HCT116 (cell line): ENCODE data around the gene GBF1. TPM values are rescaled to one million over a fixed set of nuclear protein-coding genes. Genes with fewer than 3 reads are reported as not detected.
A peak's percentile ranks its signal among the peaks of the same experiment; 100 is the strongest.

ENCODE experiments used
- ATAC-seq: fragments of 200-7000 bp; cut with Tn5 transposase; 2 replicates; pipeline ENCODE4 v1.9.1; 2020; ENCODE audit warnings: mild to moderate bottlenecking, moderate library complexity
- BruUV-seq: library from RNA; stranded (reverse); fragments of 400-500 nt; replicated peaks from 2 replicates; lab custom pipeline; 2021; lab: Mats Ljungman, UMichigan
- CTCF ChIA-PET: fragments of 300-600 bp; sonication (Branson Sonifier 250); formaldehyde crosslinking; loops from one replicate; lab custom pipeline; 2021; ENCODE audit warnings: antibody characterized with exemption; lab: Charles Lee
- POLR2A ChIA-PET: fragments of 300-600, 350-600 bp; sonication (Branson Sonifier 250); formaldehyde crosslinking; loops from one replicate; lab custom pipeline; 2021; ENCODE audit warnings: antibody characterized with exemption; lab: Charles Lee
- RAD21 ChIA-PET, 2 experiments: fragments of 300-600 bp; sonication (Branson Sonifier 250); formaldehyde crosslinking; loops; one replicate each; lab custom pipeline; 2023; ENCODE audit warnings: low total read pairs in 2 of 2; ENCODE audit not compliant: uncharacterized antibody in 2 of 2, unreplicated experiment in 2 of 2, low non-redundant PET in 1 of 2; lab: Charles Lee
- DNase-seq: peaks from one replicate; pipeline ENCODE4 v3.0.0-alpha.2; 2010; ENCODE audit warnings: low read depth, low spot score
- H2AFZ ChIP-seq: fragments of 200-600 bp; shearing (Covaris generic), sonication (generic); 2 replicates; pipeline ENCODE4 v1.6.1; 2017; ENCODE audit warnings: low read depth, mixed run types, mixed read lengths, antibody characterized with exemption, low read length; ENCODE audit not compliant: poor library complexity, severe bottlenecking
- H3K27ac ChIP-seq: 2 replicates; pipeline ENCODE4 v1.5.1; 2012; ENCODE audit warnings: low read depth, low read length
- H3K27me3 ChIP-seq: fragments of 200-600 bp; sonication (generic); 2 replicates; pipeline ENCODE4 v1.6.1; 2016; ENCODE audit warnings: mixed run types, low read length, mixed read lengths; ENCODE audit not compliant: insufficient read depth
- H3K36me3 ChIP-seq, 2 experiments: fragments of 200-500 bp in 1 of 2; fragments of 200-600 bp in 1 of 2; sonication (Bioruptor generic) in 1 of 2; sonication (generic) in 1 of 2; 2 replicates each; pipeline versions ENCODE4 v1.5.1 to v1.6.1; 2014 to 2016; ENCODE audit warnings: low read length in 2 of 2, inconsistent platforms in 1 of 2, mixed read lengths in 1 of 2, mixed run types in 1 of 2; ENCODE audit not compliant: insufficient read depth in 2 of 2, control insufficient read depth in 1 of 2
- H3K4me1 ChIP-seq, 2 experiments: fragments of 200-600 bp in 1 of 2; sonication (generic) in 1 of 2; 2 replicates each; pipeline versions ENCODE4 v1.5.1 to v1.6.1; 2012 to 2017; ENCODE audit warnings: low read length in 2 of 2, inconsistent platforms in 1 of 2, mild to moderate bottlenecking in 1 of 2, mixed read lengths in 1 of 2, mixed run types in 1 of 2, moderate library complexity in 1 of 2; ENCODE audit not compliant: insufficient read depth in 2 of 2, control insufficient read depth in 1 of 2
- H3K4me2 ChIP-seq: fragments of 200-600 bp; sonication (generic); 2 replicates; pipeline ENCODE4 v1.6.1; 2017; ENCODE audit warnings: mixed run types, low read length, mixed read lengths
- H3K4me3 ChIP-seq, 2 experiments: fragments of 200-600 bp in 1 of 2; sonication (generic) in 1 of 2; replicated peaks in 1 of 2; 2 replicates each; pipeline ENCODE4 v1.5.1; 2011 to 2016; ENCODE audit warnings: low read length in 2 of 2, control low read depth in 1 of 2, low read depth in 1 of 2, mild to moderate bottlenecking in 1 of 2, mixed read lengths in 1 of 2, mixed run types in 1 of 2
- H3K79me2 ChIP-seq: fragments of 200-600 bp; sonication (generic); 2 replicates; pipeline ENCODE4 v1.6.1; 2017; ENCODE audit warnings: mild to moderate bottlenecking, mixed run types, low read length, moderate library complexity, mixed read lengths; ENCODE audit not compliant: insufficient read depth
- H3K9ac ChIP-seq: fragments of 200-600 bp; sonication (generic); 2 replicates; pipeline ENCODE4 v1.6.1; 2016; ENCODE audit warnings: low read length, mixed read lengths
- H3K9me2 ChIP-seq: fragments of 200-600 bp; sonication (generic), shearing (Covaris generic); 2 replicates; pipeline ENCODE4 v1.6.1; 2017; ENCODE audit warnings: mixed run types, mild to moderate bottlenecking, moderate library complexity; ENCODE audit not compliant: insufficient read depth
- H3K9me3 ChIP-seq, 2 experiments: fragments of 200-500 bp in 1 of 2; fragments of 200-600 bp in 1 of 2; sonication (Bioruptor generic) in 1 of 2; sonication (generic) in 1 of 2; 2 replicates each; pipeline ENCODE4 v1.6.1; 2014 to 2017; ENCODE audit warnings: low read length in 2 of 2, mixed read lengths in 2 of 2, inconsistent platforms in 1 of 2, low read depth in 1 of 2, mild to moderate bottlenecking in 1 of 2, mixed run types in 1 of 2, moderate library complexity in 1 of 2; ENCODE audit not compliant: control insufficient read depth in 1 of 2, insufficient read depth in 1 of 2
- H4K20me1 ChIP-seq: fragments of 200-600 bp; sonication (generic), shearing (Covaris generic); 2 replicates; pipeline ENCODE4 v1.6.1; 2017; ENCODE audit warnings: mixed run types, mild to moderate bottlenecking, moderate library complexity; ENCODE audit not compliant: insufficient read depth
- CBX3 ChIP-seq: IDR thresholded peaks from 2 replicates; pipeline ENCODE4 v1.6.1; 2012; ENCODE audit warnings: low read depth
- CEBPB ChIP-seq: IDR thresholded peaks from 2 replicates; pipeline ENCODE4 v1.6.1; 2012; ENCODE audit warnings: low read depth
- ELF1 ChIP-seq: IDR thresholded peaks from 2 replicates; pipeline ENCODE4 v1.6.1; 2012; ENCODE audit warnings: low read depth, borderline replicate concordance
- EZH2phosphoT487 ChIP-seq: fragments of 200-600 bp; IDR thresholded peaks from 2 replicates; pipeline ENCODE4 v1.6.1; 2018; ENCODE audit warnings: antibody characterized with exemption, borderline replicate concordance
- JUND ChIP-seq: IDR thresholded peaks from 2 replicates; pipeline ENCODE4 v1.6.1; 2012
- POLR2A ChIP-seq: IDR thresholded peaks from 2 replicates; pipeline ENCODE4 v1.7.0; 2011; ENCODE audit warnings: borderline replicate concordance; ENCODE audit not compliant: insufficient read depth, insufficient read length; ENCODE audit errors: extremely low read depth
- RAD21 ChIP-seq: IDR thresholded peaks from 2 replicates; pipeline ENCODE4 v1.6.1; 2012; ENCODE audit warnings: low read depth, mild to moderate bottlenecking
- YY1 ChIP-seq: IDR thresholded peaks from 2 replicates; pipeline ENCODE4 v1.6.1; 2011; ENCODE audit warnings: low read length, low read depth, moderate library complexity, mild to moderate bottlenecking; ENCODE audit not compliant: insufficient replicate concordance; ENCODE audit errors: extremely low read depth
- ZNF274 ChIP-seq: fragments of 200-500 bp; sonication (Bioruptor generic); IDR thresholded peaks from 2 replicates; pipeline ENCODE4 v1.6.1; 2014; ENCODE audit warnings: mild to moderate bottlenecking, low read depth, low read length, inconsistent platforms
- intact Hi-C: fragments of 100-400 bp; cut with micrococcal nuclease; formaldehyde crosslinking; loops from 2 replicates; pipeline ENCODE4 v1.10.0; 2022
- total RNA-seq: library from RNA; stranded (reverse); gene quantifications from one replicate; pipeline ENCODE4 v1.2.1, GENCODE V29; 2021; ENCODE audit not compliant: unreplicated experiment
- TF ChIP-seq, protein P1 (sequence below): IDR thresholded peaks from 2 replicates; pipeline ENCODE4 v1.6.1; 2012

The GBF1 gene
- total RNA-seq, 1 experiment from 2014 or later, result 58.9 TPM

DNA sequence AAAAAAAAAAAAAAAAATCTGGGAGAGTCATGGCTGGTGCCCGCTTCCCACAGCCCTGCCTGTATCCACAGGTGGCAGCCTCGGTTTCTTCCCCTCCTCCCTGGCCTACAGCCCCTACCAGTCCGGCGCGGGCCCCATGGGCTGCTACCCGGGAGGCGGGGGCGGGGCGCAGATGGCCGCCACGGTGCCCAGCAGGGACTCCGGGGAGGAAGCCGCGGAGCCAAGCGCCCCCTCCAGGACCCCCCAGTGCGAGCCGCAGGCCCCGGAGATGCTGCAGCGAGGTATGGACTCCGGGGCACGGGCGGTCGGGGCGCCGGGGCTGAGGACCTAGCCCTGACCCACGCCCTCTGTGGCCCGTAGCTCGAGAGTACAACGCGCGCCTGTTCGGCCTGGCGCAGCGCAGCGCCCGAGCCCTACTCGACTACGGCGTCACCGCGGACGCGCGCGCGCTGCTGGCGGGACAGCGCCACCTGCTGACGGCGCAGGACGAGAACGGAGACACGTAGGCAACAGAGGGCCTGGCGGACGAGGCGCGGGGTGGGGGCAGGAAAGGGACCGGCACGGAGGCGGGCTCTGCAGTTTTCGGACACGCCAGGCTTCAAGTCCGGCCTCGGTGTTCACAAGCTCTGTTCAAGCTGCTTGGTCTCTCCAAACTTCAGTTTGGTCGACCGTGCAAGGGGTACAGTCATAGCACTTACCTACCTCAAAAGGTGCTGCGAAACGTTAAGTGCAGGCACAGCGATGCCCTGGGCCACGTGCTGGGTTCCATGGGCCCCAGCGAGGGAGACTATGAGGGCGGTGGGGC, 154.1 kb downstream of the GBF1 start (continued):
- TF ChIP-seq POLR2A (peak; percentile 67), CBX3 (no peak), EZH2phosphoT487 (no peak), RAD21 (no peak)
- TF ChIP-seq, protein P1, sequence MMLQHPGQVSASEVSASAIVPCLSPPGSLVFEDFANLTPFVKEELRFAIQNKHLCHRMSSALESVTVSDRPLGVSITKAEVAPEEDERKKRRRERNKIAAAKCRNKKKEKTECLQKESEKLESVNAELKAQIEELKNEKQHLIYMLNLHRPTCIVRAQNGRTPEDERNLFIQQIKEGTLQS, result no peak

DNA sequence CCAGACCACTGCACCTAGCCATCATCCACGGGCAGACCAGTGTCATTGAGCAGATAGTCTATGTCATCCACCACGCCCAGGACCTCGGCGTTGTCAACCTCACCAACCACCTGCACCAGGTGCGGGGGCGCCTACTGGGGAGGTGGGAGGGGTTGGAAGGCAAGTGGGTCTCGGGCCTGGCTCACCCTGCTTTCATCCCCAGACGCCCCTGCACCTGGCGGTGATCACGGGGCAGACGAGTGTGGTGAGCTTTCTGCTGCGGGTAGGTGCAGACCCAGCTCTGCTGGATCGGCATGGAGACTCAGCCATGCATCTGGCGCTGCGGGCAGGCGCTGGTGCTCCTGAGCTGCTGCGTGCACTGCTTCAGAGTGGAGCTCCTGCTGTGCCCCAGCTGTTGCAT, 154.7 kb downstream of the GBF1 start:
- Histone ChIP-seq H3K27me3 (no peaks in the 10 kb centered on the region), H2AFZ (no peak overlapping the region), H3K36me3 (peaks cover 11 to 26% of the 10 kb centered on the region in 2 experiments; a peak in 3 of 4 replicates), H3K27ac (peak overlapping the region; percentile 52), H3K9me3 (no peaks in the 10 kb centered on the region), H3K4me1 (peaks cover 21 to 67% of the 10 kb centered on the region in 2 experiments), H4K20me1 (no peaks in the 10 kb centered on the region), H3K9ac (peak overlapping the region; percentile 81), H3K9me2 (no peaks in the 10 kb centered on the region), H3K4me2 (peak overlapping the region; percentile 88), H3K4me3 (peak overlapping the region; percentile 45 to 63; a peak in 3 of 4 replicates), H3K79me2 (peaks cover 13% of the 10 kb centered on the region; the same call in 1 of the 2 replicates)
- DNase-seq, result no peak
- ChIA-PET CTCF (interaction anchor here (1.0 to 9.3 kb wide), 9 partner anchors 9 to 231 kb away, joined by 3 to 154 read pairs (median 13); partner anchors contain the start of genes ACTR1A, ELOVL3 and FBXL15), POLR2A (interaction anchor here (0.5 to 3.5 kb wide), 5 partner anchors 21 to 1520 kb away, joined by 3 to 15 read pairs (median 6); partner anchors contain the start of gene FBXL15), RAD21 (interaction anchor here in 1 of 2 experiments (2.3 kb wide), 1 partner anchor 170 kb away, joined by 8 read pairs; no protein-coding TSS in a partner anchor)
- TF ChIP-seq ELF1, result no peak
- no peak for TF ChIP-seq ZNF274
- TF ChIP-seq YY1, result no peak
- no peak for TF ChIP-seq CEBPB
- TF ChIP-seq CBX3, result no peak
- TF ChIP-seq EZH2phosphoT487, result no peak
- TF ChIP-seq, protein P1, result no peak
- no peak for TF ChIP-seq JUND
- ATAC-seq, result no peak
- intact Hi-C loops, result no loop called here
- BruUV-seq, result no TSS peak
